ENCODE measurements around the gene ERLIN1.

The ERLIN1 gene

DNA sequence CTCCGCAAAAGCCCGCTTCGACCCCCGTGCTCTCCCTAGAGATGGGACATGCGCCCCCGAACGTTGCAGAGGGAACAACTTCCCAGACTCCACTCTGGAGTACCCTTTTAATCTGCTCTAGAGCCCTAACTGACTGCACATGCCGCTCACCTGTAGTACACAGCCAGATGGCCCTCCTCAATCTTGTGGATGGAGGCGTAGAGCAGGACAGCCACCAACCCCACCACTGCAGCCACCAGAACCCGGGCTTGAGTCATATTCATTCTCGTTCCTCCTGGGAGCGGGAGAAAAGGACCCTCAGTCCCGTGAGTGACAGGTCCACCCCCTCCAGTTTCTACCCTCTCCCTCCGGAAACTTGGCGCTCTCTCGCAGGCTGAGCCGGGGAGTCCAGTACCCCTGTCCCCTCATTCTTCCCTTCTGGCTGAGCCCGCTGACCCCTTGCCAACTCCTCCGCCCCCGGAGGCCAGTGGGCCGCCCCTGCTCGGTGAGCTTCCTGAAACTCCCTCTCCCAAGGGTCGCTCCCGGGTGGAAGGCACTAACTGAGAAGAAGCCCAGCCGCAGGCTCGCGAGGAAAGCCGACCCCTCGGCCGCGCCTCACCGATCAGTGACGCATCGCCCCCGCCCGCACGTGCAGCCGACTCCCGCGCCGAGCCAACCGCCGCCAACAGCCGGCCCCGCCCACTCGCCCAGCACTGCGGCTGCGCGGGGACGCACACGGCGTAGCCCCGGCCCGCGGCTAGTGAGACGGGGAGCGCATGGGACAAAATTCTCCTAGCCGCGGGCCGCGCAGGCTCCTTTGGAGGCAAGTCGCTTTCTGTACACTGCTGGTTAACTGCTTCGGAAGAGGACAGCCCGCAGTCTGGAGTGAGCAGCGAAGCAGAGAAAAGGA, at the start of gene ERLIN1:
TSS of gene ERLIN1 (minus strand) at position 666 of the 889 bp plus-strand sequence. CDS start at position 263, 403 bp downstream.
- DNase-seq (ENCODE audit: low read depth) = peak; percentile 83

DNA sequence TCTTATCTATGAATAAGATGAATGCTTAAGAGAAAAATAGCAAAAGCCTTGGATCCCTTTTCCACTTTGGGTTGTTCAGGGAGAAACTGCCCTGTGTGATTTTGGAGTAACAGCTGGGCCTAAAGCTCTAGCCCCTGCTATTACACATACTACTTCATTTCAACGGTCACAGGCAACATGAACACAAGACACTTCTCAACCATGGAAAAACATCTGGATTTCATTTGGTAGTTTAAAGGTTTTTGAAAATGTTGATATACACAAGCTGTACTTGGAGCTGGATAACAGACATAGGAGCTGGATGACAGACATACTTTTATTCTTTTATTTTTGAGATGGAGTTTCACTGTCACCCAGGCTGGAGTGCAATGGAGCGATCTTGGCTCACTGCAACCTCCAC, 46.3 kb upstream of the ERLIN1 start:
- DNase-seq (ENCODE audit: low read depth) = no peak

DNA sequence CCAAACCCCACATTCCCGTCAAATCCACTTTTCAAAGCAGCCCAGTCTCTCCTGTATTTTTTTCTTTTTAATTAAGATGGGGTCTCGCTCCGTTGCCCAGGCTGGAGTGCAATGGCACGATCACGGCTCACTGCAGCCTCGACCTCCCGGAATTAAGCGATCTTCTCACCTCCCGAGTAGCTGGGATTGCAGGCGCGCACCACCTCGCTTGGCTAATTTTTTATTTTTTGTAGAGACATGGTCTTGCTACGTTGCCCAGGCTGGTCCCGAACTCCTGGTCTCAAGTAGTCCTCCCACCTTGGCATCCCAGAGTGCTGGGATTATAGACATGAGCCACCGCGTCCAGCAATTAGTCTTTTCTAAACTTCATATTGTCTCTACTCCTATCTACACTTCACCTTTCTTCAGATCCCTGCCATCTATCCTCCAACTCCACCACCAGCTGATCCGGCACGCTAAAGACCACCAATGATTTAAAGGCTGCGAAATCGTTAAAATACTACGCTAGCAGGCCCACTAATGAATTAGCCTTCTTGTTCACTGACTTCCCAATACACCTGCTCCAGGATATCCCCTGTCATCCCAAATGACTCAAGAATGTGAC, 44.1 kb upstream of the ERLIN1 start:
- DNase-seq (ENCODE audit: low read depth) = no peak

DNA sequence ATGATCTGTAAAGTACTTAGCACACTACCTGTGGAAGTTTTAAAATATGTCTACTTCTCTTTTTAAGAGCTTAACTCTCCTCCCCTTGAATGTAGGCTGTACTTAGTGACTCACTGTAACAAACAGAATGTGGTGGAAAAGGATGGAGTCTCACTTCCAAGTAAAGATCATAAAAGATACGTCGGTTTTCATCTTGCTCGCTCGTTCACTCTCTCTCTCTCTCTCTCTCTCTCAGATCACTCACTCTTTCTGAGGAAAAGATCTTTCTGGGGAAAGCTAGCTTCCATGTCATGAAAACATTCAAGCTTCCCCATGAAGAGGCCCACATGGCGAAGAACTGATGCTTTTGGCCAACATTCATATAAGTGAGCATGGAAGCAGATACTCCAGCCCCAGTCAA, 38.0 kb upstream of the ERLIN1 start:
- DNase-seq (ENCODE audit: low read depth) = no peak

DNA sequence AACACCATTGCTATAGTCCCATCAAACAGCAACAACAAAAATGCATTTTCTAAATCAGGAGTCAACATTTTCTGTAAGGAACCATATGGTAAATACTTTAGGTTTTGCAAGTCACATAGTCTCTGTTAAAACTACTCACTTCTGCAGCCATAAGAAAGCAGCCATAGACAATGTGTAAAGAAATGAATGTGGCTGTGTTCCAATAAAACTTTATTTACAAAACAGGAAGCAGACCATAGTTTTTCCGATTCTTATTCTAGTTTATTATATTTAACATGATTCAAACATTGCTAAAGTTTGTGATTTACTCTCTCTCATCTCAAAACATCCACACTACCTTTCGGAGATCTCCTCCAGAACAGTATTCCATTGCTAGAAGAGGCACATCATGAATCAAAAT, 36.7 kb upstream of the ERLIN1 start:
- no peak for DNase-seq (ENCODE audit: low read depth)

DNA sequence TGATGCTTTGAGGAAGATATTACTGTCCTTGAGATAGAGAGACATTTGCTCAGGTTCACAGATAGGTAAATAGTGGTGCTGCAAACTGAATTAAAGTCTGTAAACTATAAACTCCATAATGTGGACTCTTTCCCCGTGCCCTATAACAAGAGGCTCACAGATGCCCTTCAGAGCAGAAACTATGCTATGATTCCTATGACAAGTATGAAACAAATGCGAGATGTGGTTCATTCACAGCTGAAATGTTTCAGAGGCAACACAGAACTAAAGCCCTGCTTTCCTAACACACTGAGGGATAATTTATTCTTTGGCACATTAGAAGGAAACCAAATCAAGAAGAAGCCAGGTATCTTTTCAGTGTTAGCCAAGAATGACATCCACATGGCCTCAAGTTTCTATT, 30.2 kb upstream of the ERLIN1 start:
- peak; percentile 25 for DNase-seq (ENCODE audit: low read depth)

DNA sequence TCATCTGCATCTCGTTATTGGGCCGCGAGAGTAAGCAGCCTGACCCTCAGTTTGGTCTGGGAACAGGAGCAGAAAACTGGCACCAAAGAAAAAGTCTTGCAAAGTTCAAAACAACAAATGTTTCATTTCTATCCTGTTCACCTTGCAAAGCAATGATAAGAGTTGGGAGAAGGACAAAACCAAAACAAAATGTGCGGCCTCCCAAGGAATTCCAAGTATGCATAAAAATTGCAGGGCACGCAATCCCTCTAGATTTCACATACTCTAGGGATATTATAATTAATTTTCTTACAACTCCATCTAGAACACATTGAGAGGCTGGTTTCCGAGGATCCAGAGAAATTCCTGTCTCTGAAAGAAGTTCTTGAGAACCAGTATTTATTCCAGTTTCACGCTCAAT, 23.5 kb upstream of the ERLIN1 start:
- peak; percentile 81 for DNase-seq (ENCODE audit: low read depth)

DNA sequence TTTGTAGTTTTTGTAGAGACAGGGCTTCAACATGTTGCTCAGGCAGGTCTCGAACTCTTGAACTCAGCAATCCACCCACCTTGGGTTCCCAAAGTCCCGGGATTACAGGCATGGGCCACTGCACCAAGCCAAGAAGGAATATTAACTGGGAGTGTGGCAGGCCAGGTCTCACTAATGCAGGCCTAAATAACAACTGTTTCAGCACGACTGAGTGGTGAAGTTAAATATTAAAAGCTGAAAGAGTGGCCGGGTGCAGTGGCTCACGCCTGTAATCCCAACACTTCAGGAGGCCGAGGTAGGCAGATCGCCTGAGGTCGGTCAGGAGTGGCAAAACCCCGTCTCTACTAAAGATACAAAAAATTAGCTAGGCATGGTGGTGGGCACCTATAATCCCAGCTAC, 22.4 kb upstream of the ERLIN1 start:
- no peak for DNase-seq (ENCODE audit: low read depth)

DNA sequence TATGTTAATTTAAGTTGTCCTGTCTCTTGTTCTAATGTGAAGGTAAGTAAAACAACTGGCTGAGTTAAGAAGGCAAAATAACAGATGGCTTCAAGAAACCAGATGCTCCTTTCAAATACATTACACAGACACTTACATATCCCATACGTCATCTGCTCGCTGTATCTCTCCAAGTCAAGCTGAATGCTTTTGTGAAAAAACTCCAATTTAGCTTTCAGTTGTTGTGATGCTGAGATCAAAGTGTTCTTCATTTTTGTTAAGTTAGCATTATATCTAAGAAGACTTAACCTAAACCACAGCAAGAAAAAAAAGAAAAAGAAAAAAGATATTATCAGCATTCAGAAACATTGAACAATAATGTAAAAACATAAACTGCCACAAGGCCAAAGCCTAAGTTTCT, 18.5 kb upstream of the ERLIN1 start:
- no peak for DNase-seq (ENCODE audit: low read depth)

DNA sequence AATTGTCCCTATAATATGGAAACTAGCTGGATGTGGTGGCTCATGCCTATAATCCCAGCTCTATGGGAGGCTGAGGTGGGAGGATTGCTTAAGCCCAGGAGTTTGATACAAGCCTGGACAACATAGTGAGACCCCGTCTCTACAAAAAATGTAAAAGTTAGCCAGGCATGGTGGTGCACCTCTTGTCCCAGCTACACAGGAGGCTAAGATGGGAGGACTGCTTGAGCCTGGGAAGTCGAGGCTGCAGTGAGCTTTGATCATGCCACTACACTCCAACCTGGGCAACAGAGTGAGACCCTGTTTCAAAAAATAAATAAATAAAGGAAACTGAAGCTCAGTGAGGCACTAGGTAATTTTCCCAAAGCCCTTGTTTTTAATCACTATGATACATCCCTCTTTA, 15.7 kb upstream of the ERLIN1 start:
- no peak for DNase-seq (ENCODE audit: low read depth)

DNA sequence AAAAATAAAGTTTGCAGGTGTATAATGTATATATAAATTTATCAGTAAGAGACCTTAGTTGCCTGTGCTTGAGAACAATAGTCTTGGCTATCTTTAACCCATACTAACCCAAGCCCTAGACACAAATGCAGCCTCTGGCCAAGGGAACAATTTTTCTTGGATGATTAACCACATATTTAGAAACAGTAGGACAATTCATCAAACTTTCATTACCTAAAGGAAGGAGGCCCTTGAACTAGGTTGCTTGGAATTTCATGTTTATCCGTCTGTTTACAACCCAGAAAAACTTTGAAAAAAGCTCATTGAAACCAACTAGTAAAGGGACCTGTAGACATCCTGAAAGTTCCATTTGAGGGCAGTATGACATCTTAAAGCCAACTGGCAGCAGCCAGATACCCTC, 8.9 kb upstream of the ERLIN1 start:
- DNase-seq (ENCODE audit: low read depth) = peak; percentile 53

DNA sequence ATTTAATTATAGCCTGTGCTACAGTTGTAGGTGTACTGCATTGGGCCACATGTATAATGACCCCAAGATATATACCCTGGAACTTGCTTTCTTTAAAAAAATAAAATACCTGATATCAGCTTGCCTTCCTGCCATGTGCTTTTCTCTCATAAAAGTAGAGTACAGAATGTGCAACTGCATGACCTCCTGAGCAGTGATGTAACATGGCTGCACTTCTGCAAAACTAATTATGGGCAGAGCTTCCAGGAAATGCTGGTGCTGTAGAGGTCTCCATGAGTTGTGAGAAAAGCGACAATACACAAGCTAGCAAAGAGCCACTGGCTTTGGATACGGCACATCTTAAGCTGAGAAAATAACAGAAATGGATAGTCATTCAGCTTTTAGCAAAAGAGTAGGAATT, 6.5 kb upstream of the ERLIN1 start:
- DNase-seq (ENCODE audit: low read depth) = peak; percentile 31

DNA sequence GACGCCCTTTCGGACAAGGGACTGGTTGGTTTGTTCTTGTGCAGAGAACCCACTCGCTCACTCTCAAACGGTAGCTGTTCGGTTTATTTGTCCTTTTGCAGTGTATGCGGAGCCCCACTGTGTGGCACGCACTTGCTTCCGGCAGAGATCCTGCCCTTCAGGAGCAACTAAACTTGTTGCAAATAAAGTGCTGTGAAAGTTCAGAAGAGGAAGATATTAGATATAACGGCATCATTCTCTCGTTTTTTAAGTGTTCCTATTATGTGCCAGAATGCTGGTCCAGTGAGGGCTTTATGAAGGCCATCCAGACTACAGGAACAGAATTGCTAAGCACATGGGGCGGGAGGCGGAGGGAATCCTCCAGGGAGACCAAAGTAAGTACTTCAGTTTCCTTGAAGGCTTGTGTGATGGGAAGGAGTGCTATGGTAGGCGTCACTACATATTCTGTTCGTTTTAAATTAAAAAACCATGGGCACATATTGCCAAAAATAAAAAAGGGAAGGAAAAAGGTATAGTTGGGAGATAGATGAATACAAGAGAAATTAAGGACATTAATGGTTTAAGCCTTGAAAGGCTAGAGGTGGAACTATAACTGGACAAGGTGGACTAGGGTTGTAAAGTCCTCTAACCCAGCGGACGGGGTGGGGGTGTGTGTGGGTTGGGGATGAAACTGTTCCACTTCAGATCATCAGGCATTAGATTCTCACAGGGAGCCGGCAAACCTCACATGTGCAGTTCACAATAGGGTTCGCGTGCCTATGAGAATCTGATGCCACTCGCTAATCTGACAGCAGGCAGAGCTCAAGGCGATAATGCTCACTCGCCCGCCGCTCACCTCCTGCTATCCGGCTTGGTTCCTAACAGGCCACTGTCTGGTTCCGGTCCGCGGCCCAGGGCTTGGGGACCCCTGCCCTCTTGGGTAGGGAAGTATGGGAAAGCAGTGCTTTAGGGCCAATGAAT, 704 bp upstream of the ERLIN1 start:
- peak; percentile 42 for DNase-seq (ENCODE audit: low read depth)

DNA sequence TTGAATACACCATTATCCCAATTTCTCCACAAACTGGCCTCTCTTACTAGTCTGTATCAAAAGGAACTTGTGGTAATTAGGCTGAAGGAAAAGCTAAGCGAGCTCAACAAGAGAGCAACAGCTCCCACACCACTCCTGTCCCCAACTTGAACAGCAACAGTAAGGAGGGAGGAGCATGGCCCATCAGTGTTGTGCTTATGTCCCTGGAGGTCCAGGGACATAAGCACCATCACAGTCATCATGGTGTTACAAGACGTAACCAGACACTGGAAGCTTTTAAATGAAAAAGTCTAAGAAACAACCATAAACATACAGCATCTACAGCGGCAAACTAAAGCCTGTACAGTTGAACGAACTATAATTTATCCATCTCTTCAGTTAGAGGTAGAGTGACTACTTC, 989 bp downstream of the ERLIN1 start:
- no peak for DNase-seq (ENCODE audit: low read depth)

DNA sequence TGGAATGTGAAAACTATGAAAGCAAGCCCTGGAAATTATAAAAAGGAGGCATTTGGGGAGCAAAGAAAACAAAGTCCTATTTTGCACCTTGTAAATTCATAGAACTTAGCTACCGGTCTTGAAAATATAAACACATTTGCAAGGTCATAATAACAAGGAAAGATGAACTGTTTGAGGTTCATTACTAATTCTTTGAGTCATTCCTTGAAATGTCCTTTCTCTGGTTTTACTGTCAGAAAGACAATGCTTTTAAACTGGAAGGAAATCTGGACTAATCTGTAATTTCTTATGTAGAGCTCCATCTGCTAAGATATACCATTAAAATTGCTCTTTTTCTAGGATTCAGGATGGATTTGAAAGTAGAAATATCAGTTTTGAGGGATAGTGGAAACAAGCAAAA, 1.4 kb downstream of the ERLIN1 start:
- peak; percentile 34 for DNase-seq (ENCODE audit: low read depth)

DNA sequence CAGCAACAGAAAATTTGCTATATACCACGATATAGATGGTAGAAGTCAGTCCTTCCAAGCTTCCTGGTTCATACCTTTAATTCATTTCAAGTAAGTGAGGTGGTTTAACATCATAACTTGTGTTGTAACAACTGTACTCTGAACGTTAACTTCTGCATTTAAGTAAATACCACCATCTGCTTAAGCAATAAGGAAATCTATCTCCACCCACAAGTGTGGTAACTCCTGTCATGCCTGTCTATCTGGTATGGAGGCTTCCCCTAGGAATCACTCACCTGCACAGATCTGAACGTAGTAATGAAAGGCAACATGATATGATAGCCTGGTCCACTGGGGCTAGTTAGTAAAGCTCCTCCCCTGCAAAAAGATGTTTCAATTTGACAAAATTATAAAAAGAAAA, 2.3 kb downstream of the ERLIN1 start:
- DNase-seq (ENCODE audit: low read depth) = peak; percentile 90

DNA sequence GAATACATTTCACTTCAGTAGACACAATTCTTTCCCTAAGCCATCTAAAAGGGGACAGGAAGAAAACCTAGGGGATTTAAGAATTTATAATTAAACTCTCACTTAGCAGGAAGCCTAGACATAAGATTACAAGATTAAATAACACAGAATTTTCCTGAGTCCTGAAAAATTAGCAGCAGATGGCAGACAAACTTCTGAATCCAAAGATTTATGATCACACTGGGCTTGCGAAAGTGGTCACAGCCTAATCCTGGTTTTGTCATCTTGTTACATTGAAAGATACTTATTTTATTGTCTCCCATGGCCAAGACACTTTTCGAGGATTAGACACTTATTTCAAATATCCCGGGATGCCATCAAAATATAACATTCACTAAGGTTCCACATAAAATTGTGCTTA, 2.9 kb downstream of the ERLIN1 start:
- no peak for DNase-seq (ENCODE audit: low read depth)

DNA sequence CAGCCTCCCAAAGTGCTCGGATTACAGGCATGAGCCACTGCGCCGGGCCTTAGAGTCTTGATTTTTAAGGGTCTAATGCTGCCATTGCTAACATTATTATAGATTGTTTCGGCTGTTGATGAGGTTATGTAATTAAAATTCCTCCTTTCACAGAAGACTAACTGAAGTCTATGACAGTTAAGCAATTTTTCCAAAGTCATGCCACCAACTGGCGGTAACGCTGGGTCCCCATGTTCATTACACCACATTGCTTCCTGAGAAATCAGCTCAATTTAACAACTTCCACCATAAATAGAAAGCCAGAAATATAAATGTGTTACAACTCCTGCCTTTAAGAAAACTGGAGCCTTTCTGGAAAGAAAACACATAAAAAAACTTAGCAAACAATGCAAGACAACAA, 3.5 kb downstream of the ERLIN1 start:
- no peak for DNase-seq (ENCODE audit: low read depth)

DNA sequence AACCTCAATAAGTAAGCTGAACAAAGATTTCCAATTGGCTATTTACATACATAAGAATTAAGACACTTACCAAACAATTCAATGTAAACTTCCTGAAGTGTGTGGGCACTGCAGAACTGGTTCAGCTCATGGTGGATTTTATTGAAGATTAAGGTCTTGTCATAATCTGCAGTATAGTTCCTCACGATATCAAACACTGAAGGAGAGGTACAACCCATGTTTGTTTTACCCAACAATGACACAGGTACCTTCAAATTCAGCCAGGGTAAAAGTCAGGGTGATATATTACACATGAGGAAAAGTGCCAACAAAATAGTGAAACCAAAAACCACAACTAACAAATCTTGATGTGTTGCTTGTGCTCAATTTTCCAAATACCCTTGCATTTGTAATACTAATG, 10.0 kb downstream of the ERLIN1 start:
- no peak for DNase-seq (ENCODE audit: low read depth)

DNA sequence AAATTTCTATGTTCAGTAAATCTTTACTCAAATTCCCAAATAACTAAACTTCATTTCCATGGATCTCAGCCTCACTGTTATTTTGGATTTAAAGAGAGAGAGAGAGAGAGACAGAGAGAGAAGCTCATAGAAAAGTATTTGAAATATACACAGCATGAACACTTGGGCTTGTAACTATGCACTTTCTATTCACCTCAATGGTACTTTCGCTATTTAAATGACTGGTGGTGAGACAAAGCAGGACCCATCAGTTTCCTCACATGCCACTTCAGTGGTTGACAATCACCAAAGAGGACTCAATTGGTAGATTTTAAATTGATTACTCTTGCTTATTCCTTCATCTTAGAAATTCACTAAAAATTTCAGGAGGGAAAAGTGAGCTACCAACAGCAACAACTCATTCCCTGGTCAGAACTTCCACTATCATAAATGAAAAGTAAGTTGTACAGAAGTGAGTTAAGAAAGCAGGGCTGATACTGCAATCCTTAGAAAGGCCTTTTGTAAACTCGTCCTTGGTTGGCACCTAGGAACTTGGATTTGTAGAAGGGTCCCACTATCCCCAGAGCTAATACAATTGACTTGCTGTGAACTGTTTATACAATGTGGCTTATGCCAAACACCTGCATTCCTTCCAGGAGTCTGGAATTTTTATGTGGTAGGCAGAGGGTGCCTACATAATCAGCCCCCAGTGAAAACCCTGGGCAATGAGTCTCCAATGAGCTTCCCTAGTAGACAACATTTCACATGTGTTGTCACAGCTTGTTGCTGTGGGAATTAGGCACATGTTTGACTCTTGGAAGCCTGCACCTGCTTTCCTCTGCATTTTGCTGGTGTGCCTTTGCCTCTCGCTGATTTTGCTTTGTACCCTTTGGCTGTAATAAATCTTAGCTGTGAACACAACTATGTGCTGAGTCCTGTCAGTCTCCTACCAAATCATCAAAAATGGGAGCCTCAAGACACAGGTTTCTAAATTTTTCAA, 10.8 kb downstream of the ERLIN1 start:
- DNase-seq (ENCODE audit: low read depth) = no peak

DNA sequence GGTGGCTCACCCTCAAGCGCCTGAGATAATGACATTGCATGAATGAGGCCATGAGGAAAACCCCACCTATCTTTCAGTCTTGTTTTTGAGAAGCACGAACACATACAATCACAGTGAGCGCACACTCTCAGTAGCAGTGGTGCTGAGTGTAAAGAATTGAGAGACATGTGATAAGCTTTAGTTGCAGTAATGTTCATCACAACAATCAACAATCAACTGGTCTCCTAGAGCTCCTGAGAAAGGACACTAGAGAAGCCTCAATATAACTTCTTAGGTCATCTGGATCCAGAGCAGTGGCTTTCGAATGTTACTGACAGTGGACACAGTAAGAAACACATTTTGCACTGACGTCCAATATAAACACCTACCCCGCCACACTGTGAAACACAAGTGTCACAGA, 12.8 kb downstream of the ERLIN1 start:
- DNase-seq (ENCODE audit: low read depth) = no peak

Measured in amniotic epithelial cell (primary cell).